Stimulated activated CD8-positive, alpha-beta memory T cell treated with anti-CD3 and anti-CD28 coated beads, Interleukin-4, amount 100 ng/mL, for 1 hour (primary cell): Measurements from ENCODE around the gene OXNAD1.

Experiments
- DNase-seq, 2 donors: peaks; one replicate each; pipeline ENCODE4 v3.0.0-alpha.2; 2020; ENCODE audit warnings: low read depth in 2 of 2, low spot score in 1 of 2

Gene OXNAD1

DNA sequence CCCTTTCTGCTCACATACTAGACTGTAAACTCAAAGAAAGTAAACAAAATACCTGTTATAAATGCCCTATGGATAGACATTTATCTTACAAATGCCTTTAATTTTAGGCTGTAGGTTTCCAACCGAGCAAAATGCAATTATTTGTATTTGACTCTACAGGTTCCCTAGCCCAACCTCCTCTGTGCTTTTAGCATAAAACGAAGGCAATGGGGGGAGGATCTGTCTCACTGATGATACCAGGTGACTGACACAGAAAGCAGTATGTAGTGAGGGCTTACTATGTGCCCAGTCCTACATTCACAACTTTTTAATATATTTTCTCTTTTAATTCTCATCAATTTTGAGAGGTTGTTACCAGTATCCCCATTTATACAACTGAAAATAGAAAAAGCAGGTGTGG, 87.4 kb downstream of the OXNAD1 start:
- DNase-seq = no peak

DNA sequence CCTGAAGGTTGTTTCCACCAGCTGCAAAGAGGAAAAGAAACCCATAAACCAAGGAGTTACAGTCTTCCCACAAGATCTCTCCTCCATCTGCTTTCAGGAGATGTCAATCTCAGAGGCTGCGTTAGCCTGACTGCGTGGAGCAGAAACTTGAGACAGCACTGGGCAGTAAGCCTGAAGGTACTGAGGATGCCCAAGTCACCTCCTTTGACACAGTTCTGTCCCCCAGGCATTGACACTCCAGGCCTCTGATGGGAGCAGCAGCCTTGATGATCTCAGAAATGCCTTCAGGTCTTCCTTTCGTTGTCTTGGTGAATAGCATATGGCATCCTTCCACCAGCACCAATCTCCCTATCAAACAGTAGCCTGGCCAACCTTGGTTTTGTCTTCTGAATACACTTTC, 89.3 kb downstream of the OXNAD1 start:
- no peak for DNase-seq
